Endodermal cell (in vitro differentiated cells): ENCODE data around the gene SCARB2. TPM values are rescaled to one million over a fixed set of nuclear protein-coding genes. Genes with fewer than 3 reads are reported as not detected.

Experiments used
- DNase-seq: peaks from one replicate; pipeline ENCODE4 v3.0.0-alpha.2; 2017
- H3K27ac ChIP-seq: 2 replicates; pipeline ENCODE4 v1.5.1; 2013; ENCODE audit warnings: mild to moderate bottlenecking, low read depth, low read length, moderate library complexity
- H3K27me3 ChIP-seq: 2 replicates; pipeline ENCODE4 v1.6.1; 2013; ENCODE audit warnings: mild to moderate bottlenecking, low read length, moderate library complexity; ENCODE audit not compliant: insufficient read depth, control insufficient read depth, poor library complexity, severe bottlenecking
- H3K36me3 ChIP-seq: 2 replicates; pipeline ENCODE4 v1.7.0; 2013; ENCODE audit warnings: mild to moderate bottlenecking, low read length, moderate library complexity; ENCODE audit not compliant: control insufficient read depth, insufficient read depth
- H3K4me1 ChIP-seq: one replicate; pipeline ENCODE4 v1.7.0; 2013; ENCODE audit warnings: low read length; ENCODE audit not compliant: control insufficient read depth, insufficient read depth
- H3K4me3 ChIP-seq: 2 replicates; pipeline ENCODE4 v1.5.1; 2013; ENCODE audit warnings: mild to moderate bottlenecking, low read length, moderate library complexity
- H3K9ac ChIP-seq: 2 replicates; pipeline ENCODE4 v1.6.1; 2013; ENCODE audit warnings: mild to moderate bottlenecking, low read length, moderate library complexity; ENCODE audit not compliant: poor library complexity, severe bottlenecking; ENCODE audit errors: extremely low read depth
- H3K9me3 ChIP-seq: 2 replicates; pipeline ENCODE4 v1.6.1; 2013; ENCODE audit warnings: mild to moderate bottlenecking, low read length, moderate library complexity; ENCODE audit not compliant: control insufficient read depth
- H3K27ac Mint-ChIP-seq: 2 replicates; pipeline ENCODE4 v1.8.0; 2020; ENCODE audit warnings: mixed read lengths
- H3K27me3 Mint-ChIP-seq: 2 replicates; pipeline ENCODE4 v1.8.0; 2021; ENCODE audit warnings: mild to moderate bottlenecking, mixed read lengths; ENCODE audit not compliant: insufficient read depth
- H3K36me3 Mint-ChIP-seq: 2 replicates; pipeline ENCODE4 v1.8.0; 2020; ENCODE audit warnings: low read depth, mixed read lengths
- H3K4me1 Mint-ChIP-seq: 2 replicates; pipeline ENCODE4 v1.8.0; 2020; ENCODE audit warnings: mixed read lengths
- H3K4me3 Mint-ChIP-seq: 2 replicates; pipeline ENCODE4 v1.8.0; 2020; ENCODE audit warnings: mild to moderate bottlenecking, moderate library complexity, mixed read lengths
- H3K9me3 Mint-ChIP-seq: 2 replicates; pipeline ENCODE4 v1.8.0; 2020; ENCODE audit warnings: mild to moderate bottlenecking, mixed read lengths
- CTCF ChIP-seq: fragments of 200-600 bp; sonication (generic); conservative IDR thresholded peaks from 2 replicates; pipeline ENCODE4 v1.5.0; 2021; ENCODE audit warnings: antibody characterized with exemption, mild to moderate bottlenecking
- WGBS, 2 experiments: methylation state at CpG; one replicate each; pipeline versions ENCODE4 v1.1.5 to v1.1.7; 2013; ENCODE audit warnings: missing lambda C conversion rate in 2 of 2, mixed read lengths in 1 of 2; ENCODE audit not compliant: insufficient coverage in 1 of 2, insufficient read length in 1 of 2; 5-methylcytosine and 5-hydroxymethylcytosine counted together
- total RNA-seq, 2 donors: library from RNA; stranded (reverse); fragmentation: NEBNext Ultra II Directional in 1 of 2; extraction: Animal tissue kit (Norgen Biotek cat#: 25700) in 1 of 2; gene quantifications; 2 replicates in 1 of 2; 3 replicates in 1 of 2; pipeline ENCODE4 v1.2.1, GENCODE V29; 2021

SCARB2 gene
- total RNA-seq, 2 donors from 2014 or later: 45.8 to 78.5 TPM

- Histone ChIP-seq H3K27ac (no peak overlapping the region), H3K4me3 (no peak overlapping the region), H3K27me3 (no peaks in the 10 kb centered on the region), H3K4me1 (peaks cover 3% of the 10 kb centered on the region), H3K36me3 (no peaks in the 10 kb centered on the region), H3K9me3 (no peaks in the 10 kb centered on the region), H3K9ac (no peak overlapping the region)
- Mint-ChIP-seq H3K36me3 (no peaks in the 10 kb centered on the region), H3K4me3 (no peak overlapping the region), H3K27me3 (peaks cover 4% of the 10 kb centered on the region), H3K4me1 (peaks cover 23% of the 10 kb centered on the region), H3K9me3 (no peaks in the 10 kb centered on the region), H3K27ac (no peak overlapping the region)
- 88 to 92% methylated on average over 1 to 6 of the region's 6 CpGs for WGBS, 2 experiments
- TF ChIP-seq CTCF: no peak
- no peak for DNase-seq
These were observed 3.6 kb upstream of the SCARB2 start for GRCh38 chr4:76216975-76217814.

GRCh38 chr4:76216524-76216923 is 2.9 kb upstream of the SCARB2 start:
- Histone ChIP-seq H3K4me1 (peaks cover 3% of the 10 kb centered on the region), H3K27me3 (no peaks in the 10 kb centered on the region), H3K9me3 (no peaks in the 10 kb centered on the region), H3K27ac (no peak overlapping the region), H3K36me3 (no peaks in the 10 kb centered on the region), H3K4me3 (no peak overlapping the region), H3K9ac (no peak overlapping the region)
- Mint-ChIP-seq H3K4me1 (peaks cover 28% of the 10 kb centered on the region), H3K36me3 (no peaks in the 10 kb centered on the region), H3K27me3 (peaks cover 4% of the 10 kb centered on the region), H3K9me3 (no peaks in the 10 kb centered on the region), H3K4me3 (no peak overlapping the region), H3K27ac (no peak overlapping the region)
- WGBS, 2 experiments: 88 to 100% methylated on average over 1 to 2 of the region's 2 CpGs
- TF ChIP-seq CTCF: no peak
- no peak for DNase-seq

GRCh38 chr4:76215077-76215476 is 1.5 kb upstream of the SCARB2 start:
- Histone ChIP-seq H3K9me3 (no peaks in the 10 kb centered on the region), H3K4me1 (peaks cover 3% of the 10 kb centered on the region), H3K9ac (no peak overlapping the region), H3K27me3 (no peaks in the 10 kb centered on the region), H3K36me3 (no peaks in the 10 kb centered on the region), H3K27ac (no peak overlapping the region), H3K4me3 (no peak overlapping the region)
- H3K9me3 Mint-ChIP-seq: no peaks in the 10 kb centered on the region
- no peak for DNase-seq
- 94 to 98% methylated on average over 2 to 3 of the region's 3 CpGs for whole genome bisulfite sequencing, 2 experiments
- TF ChIP-seq CTCF: no peak
- H3K27me3 Mint-ChIP-seq: peaks cover 2% of the 10 kb centered on the region
- no peaks in the 10 kb centered on the region for H3K36me3 Mint-ChIP-seq
- no peak overlapping the region for H3K27ac Mint-ChIP-seq
- peaks cover 33% of the 10 kb centered on the region for H3K4me1 Mint-ChIP-seq
- H3K4me3 Mint-ChIP-seq: no peak overlapping the region
